GM23248 (cell line): ENCODE results near the gene THSD7A. TPM values are rescaled to one million over a fixed set of nuclear protein-coding genes. Genes with fewer than 3 reads are reported as not detected.

Experiments used
- DNase-seq: peaks from one replicate; pipeline ENCODE4 v3.0.0-alpha.2; 2015
- H2AFZ ChIP-seq: fragments of 200-600 bp; sonication (generic); 2 replicates; pipeline ENCODE4 v1.6.1; 2016; ENCODE audit warnings: antibody characterized with exemption
- H3F3A ChIP-seq: fragments of 200-600 bp; sonication (generic); 2 replicates; pipeline ENCODE4 v1.6.1; 2016; ENCODE audit warnings: mild to moderate bottlenecking, antibody characterized with exemption, mixed run types; ENCODE audit not compliant: insufficient read depth
- H3K27ac ChIP-seq: fragments of 200-600 bp; sonication (generic); 2 replicates; pipeline ENCODE4 v1.5.1; 2016; ENCODE audit warnings: mild to moderate bottlenecking
- H3K27me3 ChIP-seq: fragments of 200-600 bp; sonication (generic); replicated peaks from 2 replicates; pipeline ENCODE4 v1.6.1; 2016; ENCODE audit warnings: mild to moderate bottlenecking; ENCODE audit not compliant: insufficient read depth
- H3K36me3 ChIP-seq: fragments of 200-600 bp; sonication (generic); 2 replicates; pipeline ENCODE4 v1.6.1; 2016; ENCODE audit warnings: low read depth, mild to moderate bottlenecking
- H3K4me1 ChIP-seq: fragments of 200-600 bp; sonication (generic); 2 replicates; pipeline ENCODE4 v1.6.1; 2016; ENCODE audit warnings: mild to moderate bottlenecking; ENCODE audit not compliant: insufficient read depth
- H3K4me2 ChIP-seq: fragments of 200-600 bp; sonication (generic); one replicate; pipeline ENCODE4 v1.6.1; 2016; ENCODE audit warnings: mild to moderate bottlenecking; ENCODE audit not compliant: unreplicated experiment
- H3K4me3 ChIP-seq: fragments of 200-600 bp; sonication (generic); 2 replicates; pipeline ENCODE4 v1.5.1; 2016; ENCODE audit warnings: mild to moderate bottlenecking
- H3K79me2 ChIP-seq: fragments of 200-600 bp; sonication (generic); 2 replicates; pipeline ENCODE4 v1.6.1; 2016; ENCODE audit warnings: mild to moderate bottlenecking; ENCODE audit not compliant: insufficient read depth
- H3K9ac ChIP-seq: fragments of 200-600 bp; sonication (generic); 2 replicates; pipeline ENCODE4 v1.6.1; 2016; ENCODE audit warnings: mild to moderate bottlenecking
- H3K9me2 ChIP-seq: fragments of 200-600 bp; sonication (generic); 2 replicates; pipeline ENCODE4 v1.6.1; 2016; ENCODE audit warnings: mixed run types, mild to moderate bottlenecking, moderate library complexity; ENCODE audit not compliant: insufficient read depth
- H3K9me3 ChIP-seq: fragments of 200-600 bp; sonication (generic); one replicate; pipeline ENCODE4 v1.6.1; 2017; ENCODE audit warnings: low read depth
- H4K20me1 ChIP-seq: fragments of 200-600 bp; sonication (generic); 2 replicates; pipeline ENCODE4 v1.6.0; 2016; ENCODE audit not compliant: insufficient read depth
- EZH2 ChIP-seq: fragments of 200-600 bp; sonication (generic); IDR thresholded peaks from 2 replicates; pipeline ENCODE4 v1.6.1; 2018; ENCODE audit warnings: antibody characterized with exemption, mild to moderate bottlenecking; ENCODE audit not compliant: insufficient read depth, poor library complexity, severe bottlenecking
- EZH2phosphoT487 ChIP-seq: fragments of 200-600 bp; sonication (generic); IDR thresholded peaks from 2 replicates; pipeline ENCODE4 v1.6.1; 2018; ENCODE audit warnings: antibody characterized with exemption, moderate library complexity, mild to moderate bottlenecking, low read depth; ENCODE audit not compliant: insufficient read depth
- WGBS, 2 experiments: methylation state at CpG; one replicate each; pipeline ENCODE4 v1.1.6; 2015 to 2017; ENCODE audit warnings: low lambda C conversion rate in 2 of 2, low coverage in 1 of 2; ENCODE audit errors: missing lambda C conversion rate in 2 of 2; 5-methylcytosine and 5-hydroxymethylcytosine counted together
- in situ Hi-C: fragments of 300-500 bp; cut with MboI; formaldehyde crosslinking; loops from 2 replicates; pipeline ENCODE4 v1.15.0; 2020
- polyA plus RNA-seq: library from polyadenylated mRNA; unstranded; fragments of >200 nt; fragmentation: Nextera tagmentation; extraction: Ambion mirVana; gene quantifications from 2 replicates; pipeline ENCODE4 v1.2.1, GENCODE V29; 2016
- total RNA-seq: library from RNA; depleted of rRNA; stranded (reverse); fragments of >200 nt; shearing (Covaris generic); gene quantifications from 2 replicates; pipeline ENCODE4 v1.2.3, GENCODE V29; 2014

THSD7A gene
- total and polyA plus RNA-seq, 2 experiments from 2014 or later: not detected

DNA sequence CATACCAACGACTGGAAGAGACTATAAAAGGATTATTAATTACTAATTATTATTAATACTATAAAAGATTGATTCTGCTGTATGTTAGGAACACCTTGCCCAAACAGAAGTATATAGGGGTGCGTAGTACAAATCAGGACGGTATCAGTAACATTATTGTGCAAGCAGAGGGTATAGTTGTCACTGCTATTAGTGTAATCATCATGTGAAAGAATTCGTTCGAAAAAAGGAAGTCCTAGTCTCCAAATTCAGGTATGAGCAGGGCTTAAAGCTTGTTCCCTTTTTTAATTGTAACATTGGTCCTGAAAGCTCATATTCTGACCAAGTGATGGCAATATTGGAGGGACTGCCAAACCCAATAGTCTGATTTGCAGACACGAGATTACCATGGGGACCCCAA lies 81.8 kb downstream of the THSD7A start:
- 69 to 71% methylated on average over 6 of the region's 6 CpGs for WGBS, 2 experiments
- no peak for DNase-seq
- H3K4me1 ChIP-seq: no peaks in the 10 kb centered on the region
- no peaks in the 10 kb centered on the region for H3K9me3 ChIP-seq
- H3K27ac ChIP-seq: no peak overlapping the region
- no peaks in the 10 kb centered on the region for H3K27me3 ChIP-seq
- H3K9me2 ChIP-seq: no peaks in the 10 kb centered on the region
- no peaks in the 10 kb centered on the region for H3K36me3 ChIP-seq
- H3F3A ChIP-seq: no peaks in the 10 kb centered on the region
- H2AFZ ChIP-seq: no peak overlapping the region
- H3K4me2 ChIP-seq: no peak overlapping the region
- no peaks in the 10 kb centered on the region for H4K20me1 ChIP-seq
- in situ Hi-C loops: no loop called here
- no peak for TF ChIP-seq EZH2phosphoT487
- TF ChIP-seq EZH2: no peak
- no peaks in the 10 kb centered on the region for H3K79me2 ChIP-seq
- H3K4me3 ChIP-seq: no peak overlapping the region
- no peak overlapping the region for H3K9ac ChIP-seq

DNA sequence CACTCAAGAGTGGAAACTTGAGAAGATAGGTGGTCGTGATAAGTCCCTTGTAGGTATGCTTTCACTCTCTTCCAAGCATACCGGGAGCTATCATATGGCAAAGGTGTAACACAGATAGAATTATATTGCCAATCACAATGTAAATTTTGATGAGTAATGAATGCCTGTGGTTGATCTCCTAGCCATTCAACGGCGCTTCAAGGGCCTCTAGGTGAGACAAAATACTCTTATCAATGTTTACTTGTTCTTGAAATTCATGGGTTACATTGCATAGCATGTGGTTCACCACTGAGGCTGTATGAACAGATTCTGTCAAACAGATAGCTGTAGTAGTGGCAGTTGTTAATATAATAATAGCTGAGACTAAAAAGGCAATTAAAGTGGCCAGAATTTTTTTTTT lies 82.4 kb downstream of the THSD7A start:
- H3K4me2 ChIP-seq: no peak overlapping the region
- no peak overlapping the region for H3K27ac ChIP-seq
- H2AFZ ChIP-seq: no peak overlapping the region
- no peaks in the 10 kb centered on the region for H3K9me3 ChIP-seq
- H3K9ac ChIP-seq: no peak overlapping the region
- no peaks in the 10 kb centered on the region for H3K36me3 ChIP-seq
- no peak for DNase-seq
- H3F3A ChIP-seq: no peaks in the 10 kb centered on the region
- 83 to 89% methylated on average over 4 of the region's 4 CpGs for WGBS, 2 experiments
- in situ Hi-C loops: no loop called here
- no peaks in the 10 kb centered on the region for H3K9me2 ChIP-seq
- H3K27me3 ChIP-seq: no peaks in the 10 kb centered on the region
- H4K20me1 ChIP-seq: no peaks in the 10 kb centered on the region
- no peak overlapping the region for H3K4me3 ChIP-seq
- no peaks in the 10 kb centered on the region for H3K79me2 ChIP-seq
- no peak for TF ChIP-seq EZH2phosphoT487
- no peak for TF ChIP-seq EZH2
- H3K4me1 ChIP-seq: no peaks in the 10 kb centered on the region

DNA sequence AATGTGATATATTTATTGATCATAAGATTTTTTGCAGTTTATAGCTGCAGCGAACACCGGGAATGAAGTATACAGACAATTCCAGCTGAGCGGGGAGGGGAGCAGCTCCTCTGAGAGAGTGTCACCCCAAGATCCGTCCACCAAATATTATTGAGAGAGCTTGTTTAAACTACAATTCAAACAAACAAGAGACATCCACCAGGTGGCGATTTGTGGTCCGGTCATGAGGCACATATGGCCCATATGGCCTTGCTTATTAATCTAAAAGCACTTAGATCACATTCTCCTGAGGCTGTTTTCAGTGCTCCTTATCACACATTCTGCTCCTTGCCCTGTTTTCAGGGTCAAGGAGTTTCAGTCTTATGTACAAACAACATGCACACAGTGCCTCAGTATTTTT lies 83.1 kb downstream of the THSD7A start:
- Histone ChIP-seq H3K9me3 (no peaks in the 10 kb centered on the region), H3K36me3 (no peaks in the 10 kb centered on the region), H3K4me2 (no peak overlapping the region), H3K9me2 (no peaks in the 10 kb centered on the region), H4K20me1 (no peaks in the 10 kb centered on the region), H3K27me3 (no peaks in the 10 kb centered on the region), H3K9ac (no peak overlapping the region), H3K79me2 (no peaks in the 10 kb centered on the region), H3K27ac (no peak overlapping the region), H2AFZ (no peak overlapping the region), H3K4me3 (no peak overlapping the region), H3K4me1 (no peaks in the 10 kb centered on the region), H3F3A (no peaks in the 10 kb centered on the region)
- in situ Hi-C loops: no loop called here
- DNase-seq: no peak
- 70 to 71% methylated on average over 6 of the region's 6 CpGs for WGBS, 2 experiments
- TF ChIP-seq EZH2phosphoT487 (no peak), EZH2 (no peak)

DNA sequence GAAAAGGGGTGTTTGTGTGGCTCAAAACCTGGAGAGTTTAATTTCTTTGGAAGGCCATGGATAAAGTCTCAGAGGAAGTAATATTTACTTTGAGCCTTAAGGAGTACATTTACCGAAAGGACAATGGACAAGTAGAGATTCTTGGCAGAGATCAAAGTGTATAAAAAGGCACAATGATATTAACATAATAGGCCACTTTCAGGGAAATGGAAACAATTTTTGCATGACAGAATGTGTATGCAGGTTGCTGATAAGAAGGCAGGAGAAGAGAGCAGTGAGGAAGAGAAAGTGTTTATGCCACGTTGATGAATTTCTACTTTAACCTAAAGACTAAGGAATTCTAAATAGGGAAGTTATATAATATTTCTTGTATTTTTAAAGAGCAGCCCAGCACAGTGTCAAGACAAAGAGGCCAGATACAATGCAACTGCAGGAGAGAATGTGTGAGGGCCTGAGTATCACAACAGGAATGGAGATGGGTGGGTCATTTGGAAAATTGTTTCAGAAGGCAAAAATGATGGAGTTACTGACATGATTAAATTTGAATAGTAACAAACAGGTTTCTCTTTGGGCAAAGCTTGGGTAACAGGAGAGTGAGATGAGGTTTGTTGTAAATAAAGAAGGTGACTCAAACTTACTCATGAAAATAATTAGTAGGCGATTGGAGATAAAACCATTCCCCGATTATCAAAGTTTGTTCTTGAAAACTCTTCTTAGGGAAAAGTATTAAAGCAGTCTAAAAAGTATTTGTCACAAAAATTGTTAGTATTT lies 84.1 kb downstream of the THSD7A start:
- Histone ChIP-seq H3F3A (no peaks in the 10 kb centered on the region), H3K27ac (no peak overlapping the region), H3K36me3 (no peaks in the 10 kb centered on the region), H3K79me2 (no peaks in the 10 kb centered on the region), H4K20me1 (no peaks in the 10 kb centered on the region), H3K9me3 (no peaks in the 10 kb centered on the region), H3K4me3 (no peak overlapping the region), H2AFZ (no peak overlapping the region), H3K4me1 (no peaks in the 10 kb centered on the region), H3K9ac (no peak overlapping the region), H3K9me2 (no peaks in the 10 kb centered on the region), H3K27me3 (no peaks in the 10 kb centered on the region), H3K4me2 (no peak overlapping the region)
- no peak for DNase-seq
- 80 to 81% methylated on average over 4 of the region's 4 CpGs for WGBS, 2 experiments
- in situ Hi-C loops: no loop called here
- TF ChIP-seq EZH2phosphoT487 (no peak), EZH2 (no peak)
